GM23338 (cell line): Measurements from ENCODE around the gene NRAS.

Source experiments
- CREB1 ChIP-seq: fragments of 250-450 bp; sonication (Bioruptor Pico); IDR thresholded peaks from 2 replicates; pipeline ENCODE4 v1.5.0; 2020; ENCODE audit warnings: low read depth, mild to moderate bottlenecking, moderate library complexity
- ETS1 ChIP-seq: IDR thresholded peaks from 2 replicates; pipeline ENCODE4 v1.6.1; 2016; ENCODE audit warnings: antibody characterized with exemption
- EZH2 ChIP-seq: fragments of 200-600 bp; sonication (generic); IDR thresholded peaks from one replicate; pipeline ENCODE4 v1.8.0; 2017; ENCODE audit warnings: antibody characterized with exemption, mild to moderate bottlenecking, low read depth; ENCODE audit not compliant: unreplicated experiment
- EZH2phosphoT487 ChIP-seq: fragments of 200-600 bp; sonication (generic); IDR thresholded peaks from one replicate; pipeline ENCODE4 v1.8.1; 2018; ENCODE audit warnings: antibody characterized with exemption; ENCODE audit not compliant: unreplicated experiment
- JUNB ChIP-seq: IDR thresholded peaks from one replicate; pipeline ENCODE4 v1.6.1; 2016; ENCODE audit warnings: antibody characterized with exemption; ENCODE audit not compliant: unreplicated experiment
- NANOG ChIP-seq: IDR thresholded peaks from 2 replicates; pipeline ENCODE4 v1.6.1; 2016; ENCODE audit warnings: antibody characterized with exemption, borderline replicate concordance
- POLR2AphosphoS5 ChIP-seq: IDR thresholded peaks from 2 replicates; pipeline ENCODE4 v1.6.1; 2016; ENCODE audit warnings: antibody characterized with exemption, low read depth
- REST ChIP-seq: IDR thresholded peaks from one replicate; pipeline ENCODE4 v1.6.1; 2018; ENCODE audit warnings: antibody characterized with exemption; ENCODE audit not compliant: unreplicated experiment
- STAT1 ChIP-seq: IDR thresholded peaks from one replicate; pipeline ENCODE4 v1.6.1; 2016; ENCODE audit warnings: antibody characterized with exemption; ENCODE audit not compliant: unreplicated experiment
- ZNF114 ChIP-seq: fragments of 250-450 bp; sonication (Bioruptor Pico); IDR thresholded peaks from 2 replicates; pipeline ENCODE4 v1.5.0; 2020; ENCODE audit warnings: mild to moderate bottlenecking, moderate library complexity
- TF ChIP-seq, protein P1 (sequence below), 2 experiments: fragments of 200-600 bp in 1 of 2; sonication (generic) in 1 of 2; conservative IDR thresholded peaks; 2 replicates each; pipeline versions ENCODE4 v1.5.1 to v1.6.1; 2016 to 2017; ENCODE audit warnings: antibody characterized with exemption in 2 of 2, low read depth in 2 of 2, mild to moderate bottlenecking in 2 of 2, moderate library complexity in 1 of 2

GRCh38 chr1:114735479-114735878, 18.9 kb upstream of the NRAS start:
- TF ChIP-seq, protein P1, sequence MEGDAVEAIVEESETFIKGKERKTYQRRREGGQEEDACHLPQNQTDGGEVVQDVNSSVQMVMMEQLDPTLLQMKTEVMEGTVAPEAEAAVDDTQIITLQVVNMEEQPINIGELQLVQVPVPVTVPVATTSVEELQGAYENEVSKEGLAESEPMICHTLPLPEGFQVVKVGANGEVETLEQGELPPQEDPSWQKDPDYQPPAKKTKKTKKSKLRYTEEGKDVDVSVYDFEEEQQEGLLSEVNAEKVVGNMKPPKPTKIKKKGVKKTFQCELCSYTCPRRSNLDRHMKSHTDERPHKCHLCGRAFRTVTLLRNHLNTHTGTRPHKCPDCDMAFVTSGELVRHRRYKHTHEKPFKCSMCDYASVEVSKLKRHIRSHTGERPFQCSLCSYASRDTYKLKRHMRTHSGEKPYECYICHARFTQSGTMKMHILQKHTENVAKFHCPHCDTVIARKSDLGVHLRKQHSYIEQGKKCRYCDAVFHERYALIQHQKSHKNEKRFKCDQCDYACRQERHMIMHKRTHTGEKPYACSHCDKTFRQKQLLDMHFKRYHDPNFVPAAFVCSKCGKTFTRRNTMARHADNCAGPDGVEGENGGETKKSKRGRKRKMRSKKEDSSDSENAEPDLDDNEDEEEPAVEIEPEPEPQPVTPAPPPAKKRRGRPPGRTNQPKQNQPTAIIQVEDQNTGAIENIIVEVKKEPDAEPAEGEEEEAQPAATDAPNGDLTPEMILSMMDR (conservative IDR thresholded peaks at IDR 0.05; ENCODE audit: low read depth in 2 of 2) = no peak
- no peak for TF ChIP-seq POLR2AphosphoS5
- no peak for TF ChIP-seq EZH2phosphoT487
- no peak for TF ChIP-seq JUNB
- no peak for TF ChIP-seq EZH2
- no peak for TF ChIP-seq REST
- TF ChIP-seq CREB1 (CRISPR knock-in tag) = no peak
- TF ChIP-seq ZNF114 (CRISPR knock-in tag) = no peak
- TF ChIP-seq NANOG = no peak
- TF ChIP-seq STAT1 = no peak
- no peak for TF ChIP-seq ETS1
